HL-60/S4 (cell line): ENCODE results near the gene MMP24.

Experiments used
- in situ Hi-C: fragments of 300-500 bp; cut with MboI; formaldehyde crosslinking; loops from 2 replicates; pipeline ENCODE4 v1.14.3; 2022; ENCODE audit warnings: low sequenced_read_pairs

Gene MMP24

DNA sequence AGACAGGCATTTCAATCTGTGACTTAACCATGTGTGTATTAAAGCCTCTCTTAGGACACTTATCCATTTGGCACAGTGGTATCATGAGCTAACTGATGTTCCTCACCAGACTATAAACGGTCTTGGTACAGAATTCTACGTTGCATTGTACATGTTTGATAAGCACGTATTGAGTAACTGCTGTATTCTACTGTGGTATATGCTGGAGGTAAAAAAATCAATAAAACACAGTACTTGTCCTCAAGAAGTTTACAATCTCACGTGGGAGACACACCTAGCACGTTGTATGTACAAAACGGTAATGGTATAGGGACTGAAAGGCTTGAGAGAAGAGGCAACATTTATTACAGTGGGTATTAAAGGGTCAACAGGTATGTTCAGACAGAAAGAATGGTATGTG, 98.9 kb downstream of the MMP24 start:
- in situ Hi-C loops = no loop called here

DNA sequence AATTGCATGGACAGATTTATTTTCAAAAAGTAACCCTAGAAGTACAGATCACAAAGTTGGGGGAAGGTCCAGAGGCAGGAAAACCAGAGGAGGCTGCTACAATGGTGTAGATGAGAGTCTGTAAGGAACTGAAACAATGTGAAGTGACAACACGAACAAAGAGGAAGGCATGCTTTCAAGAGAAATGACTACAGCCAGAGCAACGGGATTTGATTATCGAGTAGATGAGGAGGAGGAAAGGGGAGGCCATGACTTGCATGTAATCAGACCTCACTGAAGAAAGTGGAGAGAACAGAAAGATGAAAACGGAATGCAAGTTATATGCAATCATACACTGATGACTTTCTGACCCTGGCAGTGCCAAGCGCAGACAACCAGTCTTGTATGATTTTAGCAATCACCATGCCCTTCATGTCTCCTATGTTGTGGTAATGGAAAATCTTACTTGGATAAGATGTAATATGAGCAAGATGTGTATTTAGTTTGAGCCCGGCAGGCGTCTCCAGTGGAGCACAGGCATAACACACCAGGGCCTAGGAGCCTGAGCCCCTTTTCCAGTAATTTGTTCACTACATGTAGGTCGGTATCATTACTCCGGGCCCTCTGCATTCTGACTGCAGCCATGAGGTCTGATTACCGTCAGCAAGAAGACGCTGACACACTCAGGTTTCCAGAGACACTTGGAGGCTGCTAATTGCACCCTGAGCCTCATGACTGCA, 99.7 kb downstream of the MMP24 start:
- in situ Hi-C loops = no loop called here
